Measurements from ENCODE around the gene TFF3. TPM values are rescaled to one million over a fixed set of nuclear protein-coding genes. Genes with fewer than 3 reads are reported as not detected.

The TFF3 gene
- total and polyA plus RNA-seq, 2 of the 4 experiments (the other 2 are of a cell fraction) = not detected

DNA sequence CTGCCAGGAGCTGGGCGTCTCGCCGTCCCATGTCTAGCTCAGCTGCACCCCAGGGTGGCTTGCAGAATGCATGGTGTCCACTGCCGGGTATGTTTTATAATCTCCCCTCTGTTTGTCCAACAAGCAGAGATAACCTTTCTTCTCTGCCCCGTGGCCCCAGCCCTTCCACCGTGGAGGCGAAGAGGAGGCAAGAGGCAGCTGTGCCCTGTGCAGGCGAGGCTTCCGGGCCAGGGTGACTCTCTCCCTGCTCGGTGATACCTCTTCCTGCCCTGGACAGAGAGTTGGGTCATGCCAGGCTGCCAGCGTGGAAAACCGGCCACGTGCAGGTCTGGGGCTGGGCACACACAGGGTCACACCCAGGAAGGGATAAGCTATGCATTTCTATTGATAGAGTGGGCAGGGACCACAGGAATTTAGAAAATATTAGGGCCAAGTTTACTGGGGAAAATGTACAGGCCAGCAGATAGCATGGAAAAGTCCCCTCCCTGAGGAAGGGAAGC, 35.8 kb upstream of the TFF3 start, which contains the start of gene TFF2:
TFF2 (minus strand) TSS at position 68 of the 500 bp plus-strand sequence; CDS start at position 31, 37 bp downstream.
- no peak within 1 kb of the TSS for H3K56ac ChIP-seq (ENCODE audit: extremely low read depth, insufficient read depth, low read length)
- CTCF ChIA-PET = no interaction called here
- no peak within 1 kb of the TSS for H3K4me2 ChIP-seq (ENCODE audit: low read depth, low read length)
- peak within 1 kb of the TSS; percentile 32 for H2AFZ ChIP-seq (replicated peaks; ENCODE audit: low read length, poor library complexity)
- no peaks in the 10 kb centered on the region for H3K4me1 ChIP-seq (ENCODE audit: control insufficient read depth, insufficient read depth, low read length)
- no peak within 1 kb of the TSS for H3K4me3 ChIP-seq (ENCODE audit: insufficient read depth, low read depth, low read length)
- H2BK15ac ChIP-seq (ENCODE audit: low read depth, low read length) = no peak within 1 kb of the TSS
- intact Hi-C loops (cut with micrococcal nuclease) = no loop called here
- no peak within 1 kb of the TSS for H2AK5ac ChIP-seq (ENCODE audit: low read depth, low read length)
- no peak within 1 kb of the TSS for H2BK5ac ChIP-seq (ENCODE audit: low read depth, low read length, poor library complexity, severe bottlenecking)
- dilution Hi-C loops (cut with HindIII; ENCODE audit: low sequenced_read_pairs, unreplicated experiment) = no loop called here
- no TSS peak for BruUV-seq (replicated peaks)
- H3K9ac ChIP-seq (ENCODE audit: low read depth, low read length) = no peak within 1 kb of the TSS
- 65% methylated on average over 4 of the region's 13 CpGs; no CpG with 5 or more reads in 1 of the 2 experiments for WGBS, 2 experiments (ENCODE audit: extremely low coverage in 2 of 2, insufficient read length in 1 of 2)
- TF ChIP-seq RFX5 (IDR thresholded peaks at IDR 0.05; ENCODE audit: low read depth, low read length) = no peak
- TF ChIP-seq, protein P1, sequence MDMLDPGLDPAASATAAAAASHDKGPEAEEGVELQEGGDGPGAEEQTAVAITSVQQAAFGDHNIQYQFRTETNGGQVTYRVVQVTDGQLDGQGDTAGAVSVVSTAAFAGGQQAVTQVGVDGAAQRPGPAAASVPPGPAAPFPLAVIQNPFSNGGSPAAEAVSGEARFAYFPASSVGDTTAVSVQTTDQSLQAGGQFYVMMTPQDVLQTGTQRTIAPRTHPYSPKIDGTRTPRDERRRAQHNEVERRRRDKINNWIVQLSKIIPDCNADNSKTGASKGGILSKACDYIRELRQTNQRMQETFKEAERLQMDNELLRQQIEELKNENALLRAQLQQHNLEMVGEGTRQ (IDR thresholded peaks at IDR 0.05; ENCODE audit: low read depth, low read length) = no peak
- no peak for TF ChIP-seq MXI1 (IDR thresholded peaks at IDR 0.05; ENCODE audit: borderline replicate concordance, low read depth, low read length)
- TF ChIP-seq MAZ (IDR thresholded peaks at IDR 0.05; ENCODE audit: borderline replicate concordance, low read depth, low read length) = no peak
- TF ChIP-seq SMC3 (IDR thresholded peaks at IDR 0.05; ENCODE audit: low read depth, low read length) = no peak
- TF ChIP-seq NFE2L2 (IDR thresholded peaks at IDR 0.05; ENCODE audit: low read depth, low read length) = no peak
- TF ChIP-seq, protein P2, sequence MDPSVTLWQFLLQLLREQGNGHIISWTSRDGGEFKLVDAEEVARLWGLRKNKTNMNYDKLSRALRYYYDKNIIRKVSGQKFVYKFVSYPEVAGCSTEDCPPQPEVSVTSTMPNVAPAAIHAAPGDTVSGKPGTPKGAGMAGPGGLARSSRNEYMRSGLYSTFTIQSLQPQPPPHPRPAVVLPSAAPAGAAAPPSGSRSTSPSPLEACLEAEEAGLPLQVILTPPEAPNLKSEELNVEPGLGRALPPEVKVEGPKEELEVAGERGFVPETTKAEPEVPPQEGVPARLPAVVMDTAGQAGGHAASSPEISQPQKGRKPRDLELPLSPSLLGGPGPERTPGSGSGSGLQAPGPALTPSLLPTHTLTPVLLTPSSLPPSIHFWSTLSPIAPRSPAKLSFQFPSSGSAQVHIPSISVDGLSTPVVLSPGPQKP (IDR thresholded peaks at IDR 0.05; ENCODE audit: borderline replicate concordance, low read depth, low read length) = no peak
- TF ChIP-seq CHD1 (IDR thresholded peaks at IDR 0.05; ENCODE audit: low read depth, low read length) = no peak
- no peak for TF ChIP-seq CEBPB (IDR thresholded peaks at IDR 0.05; ENCODE audit: low read depth, low read length)
- TF ChIP-seq FOS (IDR thresholded peaks at IDR 0.05; ENCODE audit: low read depth, low read length) = no peak
- no peak for TF ChIP-seq MAFK (IDR thresholded peaks at IDR 0.05; ENCODE audit: low read depth, low read length)
- TF ChIP-seq, protein P3, sequence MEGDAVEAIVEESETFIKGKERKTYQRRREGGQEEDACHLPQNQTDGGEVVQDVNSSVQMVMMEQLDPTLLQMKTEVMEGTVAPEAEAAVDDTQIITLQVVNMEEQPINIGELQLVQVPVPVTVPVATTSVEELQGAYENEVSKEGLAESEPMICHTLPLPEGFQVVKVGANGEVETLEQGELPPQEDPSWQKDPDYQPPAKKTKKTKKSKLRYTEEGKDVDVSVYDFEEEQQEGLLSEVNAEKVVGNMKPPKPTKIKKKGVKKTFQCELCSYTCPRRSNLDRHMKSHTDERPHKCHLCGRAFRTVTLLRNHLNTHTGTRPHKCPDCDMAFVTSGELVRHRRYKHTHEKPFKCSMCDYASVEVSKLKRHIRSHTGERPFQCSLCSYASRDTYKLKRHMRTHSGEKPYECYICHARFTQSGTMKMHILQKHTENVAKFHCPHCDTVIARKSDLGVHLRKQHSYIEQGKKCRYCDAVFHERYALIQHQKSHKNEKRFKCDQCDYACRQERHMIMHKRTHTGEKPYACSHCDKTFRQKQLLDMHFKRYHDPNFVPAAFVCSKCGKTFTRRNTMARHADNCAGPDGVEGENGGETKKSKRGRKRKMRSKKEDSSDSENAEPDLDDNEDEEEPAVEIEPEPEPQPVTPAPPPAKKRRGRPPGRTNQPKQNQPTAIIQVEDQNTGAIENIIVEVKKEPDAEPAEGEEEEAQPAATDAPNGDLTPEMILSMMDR (conservative IDR thresholded peaks at IDR 0.05; ENCODE audit: low read depth, low read length) = no peak
- no peak for TF ChIP-seq RAD21 (IDR thresholded peaks at IDR 0.05; ENCODE audit: low read length)
- TF ChIP-seq BHLHE40 (IDR thresholded peaks at IDR 0.05; ENCODE audit: low read depth, low read length) = no peak
- no peak for TF ChIP-seq POLR2A (IDR thresholded peaks at IDR 0.05; ENCODE audit: low read depth, low read length)
- no peak for TF ChIP-seq RCOR1 (IDR thresholded peaks at IDR 0.05; ENCODE audit: insufficient replicate concordance, low read length)
- no peaks in the 10 kb centered on the region for H3K36me3 ChIP-seq (ENCODE audit: control insufficient read depth, insufficient read depth, low read length)
- H3K23ac ChIP-seq (ENCODE audit: low read depth, low read length) = no peak within 1 kb of the TSS
- no peak within 1 kb of the TSS for H4K91ac ChIP-seq (ENCODE audit: insufficient read depth, low read depth, low read length)
- DNase-seq = no peak
- H2AK9ac ChIP-seq (replicated peaks; ENCODE audit: low read depth, low read length, poor library complexity) = no peak within 1 kb of the TSS
- H3K9me3 ChIP-seq (ENCODE audit: control insufficient read depth, insufficient read depth, low read length) = no peaks in the 10 kb centered on the region; the same call in 1 of the 2 replicates
- no peak for ATAC-seq (ENCODE audit: low read depth)
- H4K5ac ChIP-seq (ENCODE audit: low read depth, low read length) = no peak within 1 kb of the TSS
- H2BK20ac ChIP-seq (ENCODE audit: low read depth, low read length) = no peak within 1 kb of the TSS
- POLR2A ChIA-PET (ENCODE audit: unreplicated experiment) = no interaction called here
- in situ Hi-C loops (cut with MboI; ENCODE audit: low sequenced_read_pairs) = no loop called here
- H3K4ac ChIP-seq (ENCODE audit: low read depth, low read length) = no peak within 1 kb of the TSS
- peaks cover 18% of the 10 kb centered on the region; the same call in 1 of the 2 replicates for H3K27me3 ChIP-seq (ENCODE audit: control insufficient read depth, insufficient read depth, low read length)
- H2BK120ac ChIP-seq (ENCODE audit: low read depth, low read length) = no peak within 1 kb of the TSS
- no peak within 1 kb of the TSS for H4K8ac ChIP-seq (ENCODE audit: low read depth in 2 of 2, low read length in 2 of 2)
- H3K18ac ChIP-seq (ENCODE audit: low read depth, low read length) = no peak within 1 kb of the TSS
- no peak within 1 kb of the TSS for H3K27ac ChIP-seq (ENCODE audit: insufficient read depth, low read length)
- no peaks in the 10 kb centered on the region for H4K20me1 ChIP-seq (ENCODE audit: insufficient read depth, low read length)
- H3K79me1 ChIP-seq (ENCODE audit: low read depth in 1 of 2, low read length in 2 of 2) = no peaks in the 10 kb centered on the region
- H3K9me1 ChIP-seq (ENCODE audit: insufficient read depth, low read length) = no peaks in the 10 kb centered on the region
- no peak within 1 kb of the TSS for H3K14ac ChIP-seq (replicated peaks; ENCODE audit: low read depth, low read length)
